A549 (cell line): Measurements from ENCODE around the gene CEP192. TPM values are rescaled to one million over a fixed set of nuclear protein-coding genes. Genes with fewer than 3 reads are reported as not detected.

ENCODE experiments used
- BHLHE40 ChIP-seq: IDR thresholded peaks from 2 replicates; pipeline ENCODE4 v1.6.1; 2012; ENCODE audit warnings: low read depth, low read length, inconsistent platforms
- CEBPB ChIP-seq, 2 experiments: fragments of >200 bp in 1 of 2; sonication (Bioruptor Twin) in 1 of 2; formaldehyde crosslinking in 1 of 2; IDR thresholded peaks; 2 replicates each; pipeline ENCODE4 v1.6.1; 2012 to 2016
- CHD2 ChIP-seq: fragments of 150-350 bp; IDR thresholded peaks from 2 replicates; pipeline ENCODE4 v1.6.1; 2014; ENCODE audit warnings: low read length; ENCODE audit not compliant: partially characterized antibody
- CHD4 ChIP-seq: fragments of 200-600 bp; sonication (generic); IDR thresholded peaks from 2 replicates; pipeline ENCODE4 v1.6.1; 2016; ENCODE audit warnings: antibody characterized with exemption, mild to moderate bottlenecking, borderline replicate concordance
- EHF ChIP-seq: fragments of 250-450 bp; sonication (Bioruptor Pico); IDR thresholded peaks from 2 replicates; pipeline ENCODE4 v1.5.0; 2020; ENCODE audit warnings: mild to moderate bottlenecking
- EHMT2 ChIP-seq: fragments of 200-600 bp; sonication (generic); IDR thresholded peaks from 2 replicates; pipeline ENCODE4 v1.6.1; 2016; ENCODE audit warnings: antibody characterized with exemption, low read depth, mild to moderate bottlenecking, moderate library complexity
- ESRRA ChIP-seq: fragments of 150-350 bp; IDR thresholded peaks from 2 replicates; pipeline ENCODE4 v1.6.1; 2014; ENCODE audit warnings: mild to moderate bottlenecking, low read length, borderline replicate concordance
- FOSB ChIP-seq: fragments of 250-450 bp; sonication (Bioruptor Pico); IDR thresholded peaks from 2 replicates; pipeline ENCODE4 v1.5.0; 2020; ENCODE audit warnings: mild to moderate bottlenecking, moderate library complexity
- FOSL2 ChIP-seq, 2 experiments: fragments of 450-650 bp in 1 of 2; fragments of >200 bp in 1 of 2; sonication (Bioruptor Twin) in 1 of 2; formaldehyde crosslinking; IDR thresholded peaks; 2 replicates each; pipeline versions ENCODE4 v1.5.0 to v1.6.1; 2016 to 2020; ENCODE audit warnings: mild to moderate bottlenecking in 1 of 2, moderate library complexity in 1 of 2
- FOXS1 ChIP-seq: fragments of 250-450 bp; sonication (Bioruptor Pico); IDR thresholded peaks from 2 replicates; pipeline ENCODE4 v1.5.0; 2020; ENCODE audit warnings: mild to moderate bottlenecking, moderate library complexity
- GATA3 ChIP-seq: IDR thresholded peaks from 2 replicates; pipeline ENCODE4 v1.6.1; 2012; ENCODE audit warnings: borderline replicate concordance
- HEYL ChIP-seq: fragments of 250-450 bp; sonication (Bioruptor Pico); IDR thresholded peaks from 2 replicates; pipeline ENCODE4 v1.8.0; 2021; ENCODE audit warnings: mild to moderate bottlenecking, moderate library complexity
- HOXA7 ChIP-seq: fragments of 250-450 bp; sonication (Bioruptor Pico); IDR thresholded peaks from 2 replicates; pipeline ENCODE4 v1.5.0; 2020; ENCODE audit warnings: mild to moderate bottlenecking, moderate library complexity
- JUN ChIP-seq, 2 experiments: fragments of >200 bp; sonication (Bioruptor Twin); formaldehyde crosslinking; IDR thresholded peaks; 2 replicates in 1 of 2; 3 replicates in 1 of 2; pipeline ENCODE4 v1.6.1; 2016 to 2017
- JUNB ChIP-seq: fragments of >200 bp; sonication (Bioruptor Twin); formaldehyde crosslinking; IDR thresholded peaks from 2 replicates; pipeline ENCODE4 v1.6.1; 2016
- KDM5A ChIP-seq: fragments of 200-600 bp; sonication (generic); IDR thresholded peaks from 2 replicates; pipeline ENCODE4 v1.6.1; 2016; ENCODE audit warnings: antibody characterized with exemption, mild to moderate bottlenecking
- MAFK ChIP-seq: fragments of 450-650 bp; IDR thresholded peaks from 2 replicates; pipeline ENCODE4 v1.6.1; 2014; ENCODE audit not compliant: partially characterized antibody
- MYC ChIP-seq: IDR thresholded peaks from 2 replicates; pipeline ENCODE4 v1.6.1; 2012; ENCODE audit warnings: mild to moderate bottlenecking, inconsistent platforms, low read length, improper control_type of control experiment, borderline replicate concordance
- NPAS2 ChIP-seq: fragments of 250-450 bp; sonication (Bioruptor Pico); IDR thresholded peaks from 2 replicates; pipeline ENCODE4 v1.8.0; 2022; ENCODE audit warnings: mild to moderate bottlenecking, moderate library complexity, borderline replicate concordance
- POLR2A ChIP-seq: IDR thresholded peaks from 2 replicates; pipeline ENCODE4 v1.6.1; 2012; ENCODE audit warnings: mild to moderate bottlenecking, low read length
- RAD21 ChIP-seq, 2 experiments: fragments of >200 bp in 1 of 2; sonication (Bioruptor Twin) in 1 of 2; formaldehyde crosslinking in 1 of 2; IDR thresholded peaks in 1 of 2; conservative IDR thresholded peaks in 1 of 2; 2 replicates in 1 of 2; 3 replicates in 1 of 2; pipeline ENCODE4 v1.6.1; 2012 to 2018; ENCODE audit warnings: inconsistent platforms in 1 of 2
- RCOR1 ChIP-seq: fragments of 150-350 bp; IDR thresholded peaks from 2 replicates; pipeline ENCODE4 v1.6.1; 2014; ENCODE audit warnings: antibody characterized with exemption, low read length, low read depth
- RFX5 ChIP-seq: fragments of 450-650 bp; IDR thresholded peaks from 2 replicates; pipeline ENCODE4 v1.7.1; 2014; ENCODE audit warnings: antibody characterized with exemption, mild to moderate bottlenecking, moderate library complexity
- SMC3 ChIP-seq: fragments of >200 bp; sonication (Bioruptor Twin); formaldehyde crosslinking; IDR thresholded peaks from 3 replicates; pipeline ENCODE4 v1.6.1; 2018; ENCODE audit warnings: inconsistent platforms
- TP53 ChIP-seq: fragments of 250-450 bp; sonication (Bioruptor Pico); IDR thresholded peaks from 2 replicates; pipeline ENCODE4 v1.5.0; 2021; ENCODE audit warnings: mild to moderate bottlenecking, moderate library complexity
- ZC3H11A ChIP-seq: fragments of 450-650 bp; IDR thresholded peaks from 2 replicates; pipeline ENCODE4 v1.6.1; 2014; ENCODE audit warnings: antibody characterized with exemption, mild to moderate bottlenecking
- polyA plus RNA-seq, 4 experiments: library from polyadenylated mRNA; depleted of rRNA in 3 of 4; stranded (reverse); fragments of >200 nt; fragmentation: RNase III in 1 of 4; extraction: RNeasy Plus Mini Kit Qiagen cat#74134 plus additional on column Dnase treatment in 1 of 4; gene quantifications; 2 replicates in 3 of 4; 3 replicates in 1 of 4; pipeline ENCODE4 v1.2.3, GENCODE V29; 2011 to 2017
- TF ChIP-seq, protein P1 (sequence below): IDR thresholded peaks from 2 replicates; pipeline ENCODE4 v1.6.1; 2012
- TF ChIP-seq, protein P2 (sequence below): fragments of 250-450 bp; sonication (Bioruptor Pico); IDR thresholded peaks from 2 replicates; pipeline ENCODE4 v1.5.0; 2020; ENCODE audit warnings: low read depth, mild to moderate bottlenecking, moderate library complexity
- TF ChIP-seq, protein P3 (sequence below): fragments of 250-450 bp; sonication (Bioruptor Pico); IDR thresholded peaks from 2 replicates; pipeline ENCODE4 v1.5.0; 2021; ENCODE audit warnings: mild to moderate bottlenecking, moderate library complexity, borderline replicate concordance
- TF ChIP-seq, protein P4 (sequence below): IDR thresholded peaks from 2 replicates; pipeline ENCODE4 v1.6.1; 2012
- TF ChIP-seq, protein P5 (sequence below): fragments of 150-350 bp; IDR thresholded peaks from 2 replicates; pipeline ENCODE4 v1.6.1; 2014; ENCODE audit warnings: low read depth, mild to moderate bottlenecking, low read length
- TF ChIP-seq, protein P6 (sequence below): fragments of 200-600 bp; sonication (generic); IDR thresholded peaks from 2 replicates; pipeline ENCODE4 v1.6.1; 2016; ENCODE audit warnings: antibody characterized with exemption, mild to moderate bottlenecking, moderate library complexity

The CEP192 gene
- polyA plus RNA-seq, 2 of the 4 experiments (the other 2 are of a cell fraction): 8.9 to 21.1 TPM

DNA sequence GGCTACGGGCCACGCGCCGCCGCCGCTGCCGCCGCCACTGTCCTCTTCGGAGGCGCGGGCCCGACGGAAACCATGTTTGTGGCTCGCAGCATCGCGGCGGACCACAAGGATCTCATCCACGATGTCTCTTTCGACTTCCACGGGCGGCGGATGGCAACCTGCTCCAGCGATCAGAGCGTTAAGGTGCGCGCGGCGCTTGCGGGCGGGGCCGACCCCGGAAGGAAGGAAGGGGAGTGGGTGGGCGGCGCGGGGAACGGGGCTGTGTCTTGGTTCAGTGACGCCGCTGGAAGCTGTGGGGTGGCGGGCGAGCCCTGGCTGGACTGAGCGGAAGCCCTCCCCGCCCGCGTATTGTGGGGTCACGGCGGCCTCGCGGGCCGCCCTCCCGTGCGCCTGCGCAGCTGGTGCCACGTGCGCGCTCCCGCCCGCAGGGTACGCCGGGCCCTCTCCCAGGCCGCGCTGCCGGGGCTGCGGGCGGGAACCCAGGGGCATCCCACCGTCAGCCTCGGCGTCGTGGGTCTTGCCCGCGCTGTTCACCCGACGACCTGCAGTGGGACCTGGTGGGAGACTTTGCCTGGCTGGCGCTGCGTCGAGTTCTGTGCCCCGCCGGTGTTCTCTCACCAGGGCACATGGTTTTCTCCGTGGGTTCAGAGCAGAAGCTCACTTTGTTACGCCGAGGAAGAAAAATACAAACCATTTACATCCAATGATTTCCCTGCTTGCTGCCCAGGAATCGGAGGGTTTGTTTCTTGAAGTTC lies 42.9 kb upstream of the CEP192 start (continued):
- TF ChIP-seq JUNB: no peak
- TF ChIP-seq MYC: 0 out of 2 replicates have a peak, but pooled peaks have one; percentile 75
- TF ChIP-seq, protein P1, sequence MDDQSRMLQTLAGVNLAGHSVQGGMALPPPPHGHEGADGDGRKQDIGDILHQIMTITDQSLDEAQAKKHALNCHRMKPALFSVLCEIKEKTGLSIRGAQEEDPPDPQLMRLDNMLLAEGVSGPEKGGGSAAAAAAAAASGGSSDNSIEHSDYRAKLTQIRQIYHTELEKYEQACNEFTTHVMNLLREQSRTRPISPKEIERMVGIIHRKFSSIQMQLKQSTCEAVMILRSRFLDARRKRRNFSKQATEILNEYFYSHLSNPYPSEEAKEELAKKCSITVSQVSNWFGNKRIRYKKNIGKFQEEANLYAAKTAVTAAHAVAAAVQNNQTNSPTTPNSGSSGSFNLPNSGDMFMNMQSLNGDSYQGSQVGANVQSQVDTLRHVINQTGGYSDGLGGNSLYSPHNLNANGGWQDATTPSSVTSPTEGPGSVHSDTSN: no peak
- no peak for TF ChIP-seq GATA3
- TF ChIP-seq RCOR1: no peak
- TF ChIP-seq SMC3: no peak
- peak; percentile 80 for TF ChIP-seq POLR2A
- TF ChIP-seq, protein P2, sequence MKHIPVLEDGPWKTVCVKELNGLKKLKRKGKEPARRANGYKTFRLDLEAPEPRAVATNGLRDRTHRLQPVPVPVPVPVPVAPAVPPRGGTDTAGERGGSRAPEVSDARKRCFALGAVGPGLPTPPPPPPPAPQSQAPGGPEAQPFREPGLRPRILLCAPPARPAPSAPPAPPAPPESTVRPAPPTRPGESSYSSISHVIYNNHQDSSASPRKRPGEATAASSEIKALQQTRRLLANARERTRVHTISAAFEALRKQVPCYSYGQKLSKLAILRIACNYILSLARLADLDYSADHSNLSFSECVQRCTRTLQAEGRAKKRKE (CRISPR knock-in tag): peak; percentile 92
- TF ChIP-seq CEBPB (IDR thresholded peaks at IDR 0.05): no peak
- no peak for TF ChIP-seq RAD21 (conservative IDR thresholded peaks at IDR 0.05 in 1 of 2, IDR thresholded peaks at IDR 0.05 in 1 of 2)
- no peak for TF ChIP-seq MAFK
- no peak for TF ChIP-seq EHMT2
- no peak for TF ChIP-seq FOSL2 (IDR thresholded peaks at IDR 0.05)
- 0 out of 2 replicates have a peak, but pooled peaks have one; percentile 2 for TF ChIP-seq FOSL2 (CRISPR knock-in tag; IDR thresholded peaks at IDR 0.05)
- TF ChIP-seq FOXS1 (CRISPR knock-in tag): peak; percentile 78
- TF ChIP-seq, protein P3, sequence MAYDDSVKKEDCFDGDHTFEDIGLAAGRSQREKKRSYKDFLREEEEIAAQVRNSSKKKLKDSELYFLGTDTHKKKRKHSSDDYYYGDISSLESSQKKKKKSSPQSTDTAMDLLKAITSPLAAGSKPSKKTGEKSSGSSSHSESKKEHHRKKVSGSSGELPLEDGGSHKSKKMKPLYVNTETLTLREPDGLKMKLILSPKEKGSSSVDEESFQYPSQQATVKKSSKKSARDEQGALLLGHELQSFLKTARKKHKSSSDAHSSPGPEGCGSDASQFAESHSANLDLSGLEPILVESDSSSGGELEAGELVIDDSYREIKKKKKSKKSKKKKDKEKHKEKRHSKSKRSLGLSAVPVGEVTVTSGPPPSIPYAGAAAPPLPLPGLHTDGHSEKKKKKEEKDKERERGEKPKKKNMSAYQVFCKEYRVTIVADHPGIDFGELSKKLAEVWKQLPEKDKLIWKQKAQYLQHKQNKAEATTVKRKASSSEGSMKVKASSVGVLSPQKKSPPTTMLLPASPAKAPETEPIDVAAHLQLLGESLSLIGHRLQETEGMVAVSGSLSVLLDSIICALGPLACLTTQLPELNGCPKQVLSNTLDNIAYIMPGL (CRISPR knock-in tag): peak; percentile 77; the same call in 1 of the 2 replicates
- peak; percentile 96 for TF ChIP-seq EHF (CRISPR knock-in tag)
- TF ChIP-seq ESRRA: no peak
- TF ChIP-seq, protein P4, sequence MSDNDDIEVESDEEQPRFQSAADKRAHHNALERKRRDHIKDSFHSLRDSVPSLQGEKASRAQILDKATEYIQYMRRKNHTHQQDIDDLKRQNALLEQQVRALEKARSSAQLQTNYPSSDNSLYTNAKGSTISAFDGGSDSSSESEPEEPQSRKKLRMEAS: peak; percentile 99
- no peak for TF ChIP-seq ZC3H11A
- peak; percentile 75; the same call in 1 of the 2 replicates for TF ChIP-seq NPAS2
- TF ChIP-seq CHD4: no peak
- no peak for TF ChIP-seq BHLHE40
- TF ChIP-seq FOSB (CRISPR knock-in tag): no peak
- no peak for TF ChIP-seq KDM5A
- TF ChIP-seq JUN (IDR thresholded peaks at IDR 0.05): peak; percentile 32 to 85; a peak in 2 of 5 replicates
- TF ChIP-seq TP53 (CRISPR knock-in tag): peak; percentile 94
- TF ChIP-seq CHD2: no peak
- TF ChIP-seq, protein P5, sequence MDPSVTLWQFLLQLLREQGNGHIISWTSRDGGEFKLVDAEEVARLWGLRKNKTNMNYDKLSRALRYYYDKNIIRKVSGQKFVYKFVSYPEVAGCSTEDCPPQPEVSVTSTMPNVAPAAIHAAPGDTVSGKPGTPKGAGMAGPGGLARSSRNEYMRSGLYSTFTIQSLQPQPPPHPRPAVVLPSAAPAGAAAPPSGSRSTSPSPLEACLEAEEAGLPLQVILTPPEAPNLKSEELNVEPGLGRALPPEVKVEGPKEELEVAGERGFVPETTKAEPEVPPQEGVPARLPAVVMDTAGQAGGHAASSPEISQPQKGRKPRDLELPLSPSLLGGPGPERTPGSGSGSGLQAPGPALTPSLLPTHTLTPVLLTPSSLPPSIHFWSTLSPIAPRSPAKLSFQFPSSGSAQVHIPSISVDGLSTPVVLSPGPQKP: no peak
- TF ChIP-seq RFX5: no peak
- TF ChIP-seq HOXA7: no peak
- TF ChIP-seq, protein P6, sequence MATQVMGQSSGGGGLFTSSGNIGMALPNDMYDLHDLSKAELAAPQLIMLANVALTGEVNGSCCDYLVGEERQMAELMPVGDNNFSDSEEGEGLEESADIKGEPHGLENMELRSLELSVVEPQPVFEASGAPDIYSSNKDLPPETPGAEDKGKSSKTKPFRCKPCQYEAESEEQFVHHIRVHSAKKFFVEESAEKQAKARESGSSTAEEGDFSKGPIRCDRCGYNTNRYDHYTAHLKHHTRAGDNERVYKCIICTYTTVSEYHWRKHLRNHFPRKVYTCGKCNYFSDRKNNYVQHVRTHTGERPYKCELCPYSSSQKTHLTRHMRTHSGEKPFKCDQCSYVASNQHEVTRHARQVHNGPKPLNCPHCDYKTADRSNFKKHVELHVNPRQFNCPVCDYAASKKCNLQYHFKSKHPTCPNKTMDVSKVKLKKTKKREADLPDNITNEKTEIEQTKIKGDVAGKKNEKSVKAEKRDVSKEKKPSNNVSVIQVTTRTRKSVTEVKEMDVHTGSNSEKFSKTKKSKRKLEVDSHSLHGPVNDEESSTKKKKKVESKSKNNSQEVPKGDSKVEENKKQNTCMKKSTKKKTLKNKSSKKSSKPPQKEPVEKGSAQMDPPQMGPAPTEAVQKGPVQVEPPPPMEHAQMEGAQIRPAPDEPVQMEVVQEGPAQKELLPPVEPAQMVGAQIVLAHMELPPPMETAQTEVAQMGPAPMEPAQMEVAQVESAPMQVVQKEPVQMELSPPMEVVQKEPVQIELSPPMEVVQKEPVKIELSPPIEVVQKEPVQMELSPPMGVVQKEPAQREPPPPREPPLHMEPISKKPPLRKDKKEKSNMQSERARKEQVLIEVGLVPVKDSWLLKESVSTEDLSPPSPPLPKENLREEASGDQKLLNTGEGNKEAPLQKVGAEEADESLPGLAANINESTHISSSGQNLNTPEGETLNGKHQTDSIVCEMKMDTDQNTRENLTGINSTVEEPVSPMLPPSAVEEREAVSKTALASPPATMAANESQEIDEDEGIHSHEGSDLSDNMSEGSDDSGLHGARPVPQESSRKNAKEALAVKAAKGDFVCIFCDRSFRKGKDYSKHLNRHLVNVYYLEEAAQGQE: no peak
- TF ChIP-seq HEYL: peak; percentile 84; the same call in 1 of the 2 replicates
